Chondrocyte (in vitro differentiated cells): ENCODE measurements around the gene TARS3. TPM values are rescaled to one million over a fixed set of nuclear protein-coding genes. Genes with fewer than 3 reads are reported as not detected.

ENCODE experiments used
- DNase-seq: peaks from one replicate; pipeline ENCODE4 v3.0.0; 2021; ENCODE audit warnings: mixed read lengths, low spot score
- H3K27ac Mint-ChIP-seq: one replicate; pipeline ENCODE4 v1.8.0; 2021; ENCODE audit warnings: mild to moderate bottlenecking, moderate library complexity, mixed read lengths; ENCODE audit not compliant: unreplicated experiment
- H3K27me3 Mint-ChIP-seq: 2 replicates; pipeline ENCODE4 v1.8.0; 2021; ENCODE audit warnings: low read depth, mixed read lengths
- H3K36me3 Mint-ChIP-seq: 2 replicates; pipeline ENCODE4 v1.8.0; 2021; ENCODE audit warnings: low read depth, mixed read lengths
- H3K4me1 Mint-ChIP-seq: 2 replicates; pipeline ENCODE4 v1.8.0; 2021; ENCODE audit warnings: low read depth, mild to moderate bottlenecking, mixed read lengths
- H3K4me3 Mint-ChIP-seq: one replicate; pipeline ENCODE4 v1.8.0; 2021; ENCODE audit warnings: mild to moderate bottlenecking, moderate library complexity, mixed read lengths; ENCODE audit not compliant: unreplicated experiment
- H3K9me3 Mint-ChIP-seq: 2 replicates; pipeline ENCODE4 v1.8.0; 2021; ENCODE audit warnings: low read depth, mixed read lengths
- total RNA-seq: library from RNA; stranded (reverse); gene quantifications from 3 replicates; pipeline ENCODE4 v1.2.1, GENCODE V29; 2021
- TF ChIP-seq, protein P1 (sequence below): fragments of 200-600 bp; sonication (generic); IDR thresholded peaks from 2 replicates; pipeline ENCODE4 v1.5.0; 2021; ENCODE audit warnings: antibody characterized with exemption, mild to moderate bottlenecking, moderate library complexity

The TARS3 gene
- total RNA-seq, 1 donor from 2014 or later = 10.7 TPM

DNA sequence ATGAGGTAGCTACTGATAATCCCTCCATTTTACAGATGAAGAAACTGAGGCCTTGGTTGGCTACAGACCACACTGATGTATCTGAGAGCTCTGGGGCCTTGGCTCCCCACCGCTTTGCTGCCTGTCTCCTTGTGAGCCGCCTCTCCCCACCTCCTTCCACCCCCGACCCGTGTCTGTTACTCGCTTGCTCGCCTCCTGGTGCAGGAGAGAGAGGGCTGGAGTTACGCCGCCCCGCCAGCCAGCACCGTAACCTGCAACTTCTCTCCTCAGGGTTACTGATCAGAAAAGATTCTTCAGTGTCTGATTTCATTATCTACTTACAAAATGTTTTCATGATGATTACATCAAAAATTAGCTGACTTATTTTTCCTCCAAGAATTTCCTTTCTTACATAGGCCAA is 106.2 kb downstream of the TARS3 start:
- H3K9me3 Mint-ChIP-seq = peaks cover 7% of the 10 kb centered on the region
- H3K36me3 Mint-ChIP-seq = peaks cover 3% of the 10 kb centered on the region
- no peak overlapping the region for H3K27ac Mint-ChIP-seq
- DNase-seq = no peak
- H3K4me3 Mint-ChIP-seq = no peak overlapping the region
- H3K4me1 Mint-ChIP-seq = peaks cover 35% of the 10 kb centered on the region
- H3K27me3 Mint-ChIP-seq = peaks cover 2% of the 10 kb centered on the region
- TF ChIP-seq, protein P1, sequence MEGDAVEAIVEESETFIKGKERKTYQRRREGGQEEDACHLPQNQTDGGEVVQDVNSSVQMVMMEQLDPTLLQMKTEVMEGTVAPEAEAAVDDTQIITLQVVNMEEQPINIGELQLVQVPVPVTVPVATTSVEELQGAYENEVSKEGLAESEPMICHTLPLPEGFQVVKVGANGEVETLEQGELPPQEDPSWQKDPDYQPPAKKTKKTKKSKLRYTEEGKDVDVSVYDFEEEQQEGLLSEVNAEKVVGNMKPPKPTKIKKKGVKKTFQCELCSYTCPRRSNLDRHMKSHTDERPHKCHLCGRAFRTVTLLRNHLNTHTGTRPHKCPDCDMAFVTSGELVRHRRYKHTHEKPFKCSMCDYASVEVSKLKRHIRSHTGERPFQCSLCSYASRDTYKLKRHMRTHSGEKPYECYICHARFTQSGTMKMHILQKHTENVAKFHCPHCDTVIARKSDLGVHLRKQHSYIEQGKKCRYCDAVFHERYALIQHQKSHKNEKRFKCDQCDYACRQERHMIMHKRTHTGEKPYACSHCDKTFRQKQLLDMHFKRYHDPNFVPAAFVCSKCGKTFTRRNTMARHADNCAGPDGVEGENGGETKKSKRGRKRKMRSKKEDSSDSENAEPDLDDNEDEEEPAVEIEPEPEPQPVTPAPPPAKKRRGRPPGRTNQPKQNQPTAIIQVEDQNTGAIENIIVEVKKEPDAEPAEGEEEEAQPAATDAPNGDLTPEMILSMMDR = no peak

GRCh38 chr15:101617390-101617965 is 106.8 kb downstream of the TARS3 start:
- peaks cover 35% of the 10 kb centered on the region for H3K4me1 Mint-ChIP-seq
- no peak overlapping the region for H3K4me3 Mint-ChIP-seq
- H3K27ac Mint-ChIP-seq = no peak overlapping the region
- TF ChIP-seq, protein P1 = no peak
- H3K27me3 Mint-ChIP-seq = peaks cover 2% of the 10 kb centered on the region
- peaks cover 2% of the 10 kb centered on the region for H3K9me3 Mint-ChIP-seq
- no peak for DNase-seq
- H3K36me3 Mint-ChIP-seq = peaks cover under 1% of the 10 kb centered on the region

- Mint-ChIP-seq H3K9me3 (no peaks in the 10 kb centered on the region), H3K4me1 (peaks cover 35% of the 10 kb centered on the region), H3K27ac (no peak overlapping the region), H3K27me3 (peaks cover 2% of the 10 kb centered on the region), H3K36me3 (no peaks in the 10 kb centered on the region), H3K4me3 (peak overlapping the region; percentile 43)
- DNase-seq = no peak
- TF ChIP-seq, protein P1 = no peak
Observed at GRCh38 chr15:101615986-101616848, 108.1 kb downstream of the TARS3 start.

- Mint-ChIP-seq H3K27ac (no peak overlapping the region), H3K27me3 (peaks cover 2% of the 10 kb centered on the region), H3K4me1 (peaks cover 29% of the 10 kb centered on the region), H3K36me3 (no peaks in the 10 kb centered on the region), H3K4me3 (peak overlapping the region; percentile 43), H3K9me3 (no peaks in the 10 kb centered on the region)
- no peak for DNase-seq
- TF ChIP-seq, protein P1 = no peak
Observed at GRCh38 chr15:101615414-101615985, 108.8 kb downstream of the TARS3 start.

- Mint-ChIP-seq H3K27ac (no peak overlapping the region), H3K4me1 (peaks cover 25% of the 10 kb centered on the region), H3K27me3 (peaks cover 2% of the 10 kb centered on the region), H3K36me3 (no peaks in the 10 kb centered on the region), H3K9me3 (no peaks in the 10 kb centered on the region), H3K4me3 (no peak overlapping the region)
- no peak for DNase-seq
- TF ChIP-seq, protein P1 = no peak
Observed at GRCh38 chr15:101614761-101615160, 109.5 kb downstream of the TARS3 start.
